Smooth muscle cell (in vitro differentiated cells): ENCODE measurements around the gene TTLL5. TPM values are rescaled to one million over a fixed set of nuclear protein-coding genes. Genes with fewer than 3 reads are reported as not detected.

Experiments
- DNase-seq: peaks from one replicate; lab custom pipeline; 2025; ENCODE audit not compliant: unreplicated experiment; lab: John Stamatoyannopoulos, UW
- H2AFZ ChIP-seq: fragments of 200-600 bp; sonication (generic); 2 replicates; pipeline ENCODE4 v1.6.0; 2016; ENCODE audit warnings: antibody characterized with exemption, low read depth, mild to moderate bottlenecking
- H3F3A ChIP-seq: fragments of 200-600 bp; sonication (generic); 2 replicates; pipeline ENCODE4 v1.6.0; 2017; ENCODE audit warnings: antibody characterized with exemption, low read depth
- H3K27ac ChIP-seq: fragments of 200-600 bp; sonication (generic); 2 replicates; pipeline ENCODE4 v1.5.1; 2016; ENCODE audit warnings: low read depth, mild to moderate bottlenecking
- H3K27me3 ChIP-seq: fragments of 200-600 bp; sonication (generic); 2 replicates; pipeline ENCODE4 v1.6.1; 2016; ENCODE audit warnings: low read depth, mild to moderate bottlenecking
- H3K36me3 ChIP-seq: fragments of 200-600 bp; sonication (generic); 2 replicates; pipeline ENCODE4 v1.5.1; 2016; ENCODE audit warnings: low read depth
- H3K4me1 ChIP-seq: fragments of 200-600 bp; sonication (generic); 2 replicates; pipeline ENCODE4 v1.5.1; 2016; ENCODE audit warnings: low read depth
- H3K4me2 ChIP-seq: fragments of 200-600 bp; sonication (generic); 2 replicates; pipeline ENCODE4 v1.6.0; 2016; ENCODE audit warnings: mild to moderate bottlenecking
- H3K4me3 ChIP-seq: fragments of 200-600 bp; sonication (generic); 2 replicates; pipeline ENCODE4 v1.5.1; 2016; ENCODE audit warnings: mild to moderate bottlenecking
- H3K79me2 ChIP-seq: fragments of 200-600 bp; sonication (generic); 2 replicates; pipeline ENCODE4 v1.6.0; 2016; ENCODE audit warnings: low read depth, mild to moderate bottlenecking
- H3K9ac ChIP-seq: fragments of 200-600 bp; sonication (generic); 2 replicates; pipeline ENCODE4 v1.6.0; 2016; ENCODE audit warnings: low read depth
- H3K9me3 ChIP-seq: fragments of 200-600 bp; sonication (generic); replicated peaks from 2 replicates; pipeline ENCODE4 v1.5.1; 2016; ENCODE audit warnings: low read depth
- H4K20me1 ChIP-seq: fragments of 200-600 bp; sonication (generic); 2 replicates; pipeline ENCODE4 v1.6.0; 2016; ENCODE audit warnings: low read depth
- WGBS: methylation state at CpG from one replicate; pipeline ENCODE4 v1.1.7; 2016; ENCODE audit warnings: low lambda C conversion rate; 5-methylcytosine and 5-hydroxymethylcytosine counted together
- polyA plus RNA-seq: library from polyadenylated mRNA; unstranded; fragments of >200 nt; fragmentation: Nextera tagmentation; extraction: Ambion mirVana; gene quantifications from 2 replicates; pipeline ENCODE4 v1.2.1, GENCODE V29; 2016
- total RNA-seq: library from RNA; depleted of rRNA; stranded (reverse); fragments of >200 nt; gene quantifications from 2 replicates; pipeline ENCODE4 v1.2.3, GENCODE V29; 2014
- TF ChIP-seq, protein P1 (sequence below): fragments of 200-600 bp; sonication (generic); IDR thresholded peaks from 2 replicates; pipeline ENCODE4 v1.5.1; 2017; ENCODE audit warnings: borderline replicate concordance, mild to moderate bottlenecking, antibody characterized with exemption; ENCODE audit not compliant: insufficient read depth, poor library complexity, severe bottlenecking

TTLL5 gene
- total and polyA plus RNA-seq, 2 experiments from 2014 or later = 12.6 to 38.0 TPM

DNA sequence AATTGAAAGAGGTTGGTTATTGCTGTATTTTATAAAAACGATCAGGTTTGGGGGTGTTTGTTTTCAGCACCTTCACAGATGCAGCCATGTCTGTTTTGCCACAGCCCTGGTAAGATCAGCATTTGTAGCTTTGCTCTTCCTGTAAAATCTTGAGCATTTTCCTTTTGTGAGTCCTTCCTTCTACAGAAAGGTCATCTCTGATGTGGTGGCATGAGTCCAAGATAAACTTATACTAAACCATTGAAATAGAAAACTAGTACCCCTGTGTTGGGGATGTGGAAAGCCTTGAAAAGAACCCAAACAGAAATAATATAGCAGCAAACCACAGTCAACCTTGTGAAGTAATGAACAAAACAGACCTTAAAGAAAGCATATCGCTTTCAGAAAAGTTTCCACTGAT is 235.3 kb downstream of the TTLL5 start:
- H3K79me2 ChIP-seq = no peaks in the 10 kb centered on the region
- no peak overlapping the region for H3K4me3 ChIP-seq
- no peaks in the 10 kb centered on the region for H3F3A ChIP-seq
- no peak for DNase-seq
- H3K27ac ChIP-seq = no peak overlapping the region
- 90% methylated on average over 2 of the region's 2 CpGs for WGBS
- H4K20me1 ChIP-seq = no peaks in the 10 kb centered on the region
- H3K9me3 ChIP-seq = no peaks in the 10 kb centered on the region
- TF ChIP-seq, protein P1, sequence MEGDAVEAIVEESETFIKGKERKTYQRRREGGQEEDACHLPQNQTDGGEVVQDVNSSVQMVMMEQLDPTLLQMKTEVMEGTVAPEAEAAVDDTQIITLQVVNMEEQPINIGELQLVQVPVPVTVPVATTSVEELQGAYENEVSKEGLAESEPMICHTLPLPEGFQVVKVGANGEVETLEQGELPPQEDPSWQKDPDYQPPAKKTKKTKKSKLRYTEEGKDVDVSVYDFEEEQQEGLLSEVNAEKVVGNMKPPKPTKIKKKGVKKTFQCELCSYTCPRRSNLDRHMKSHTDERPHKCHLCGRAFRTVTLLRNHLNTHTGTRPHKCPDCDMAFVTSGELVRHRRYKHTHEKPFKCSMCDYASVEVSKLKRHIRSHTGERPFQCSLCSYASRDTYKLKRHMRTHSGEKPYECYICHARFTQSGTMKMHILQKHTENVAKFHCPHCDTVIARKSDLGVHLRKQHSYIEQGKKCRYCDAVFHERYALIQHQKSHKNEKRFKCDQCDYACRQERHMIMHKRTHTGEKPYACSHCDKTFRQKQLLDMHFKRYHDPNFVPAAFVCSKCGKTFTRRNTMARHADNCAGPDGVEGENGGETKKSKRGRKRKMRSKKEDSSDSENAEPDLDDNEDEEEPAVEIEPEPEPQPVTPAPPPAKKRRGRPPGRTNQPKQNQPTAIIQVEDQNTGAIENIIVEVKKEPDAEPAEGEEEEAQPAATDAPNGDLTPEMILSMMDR = no peak
- H3K9ac ChIP-seq = no peak overlapping the region
- H3K36me3 ChIP-seq = no peaks in the 10 kb centered on the region
- no peak overlapping the region for H2AFZ ChIP-seq
- no peaks in the 10 kb centered on the region for H3K4me1 ChIP-seq
- no peaks in the 10 kb centered on the region for H3K27me3 ChIP-seq
- H3K4me2 ChIP-seq = no peak overlapping the region

DNA sequence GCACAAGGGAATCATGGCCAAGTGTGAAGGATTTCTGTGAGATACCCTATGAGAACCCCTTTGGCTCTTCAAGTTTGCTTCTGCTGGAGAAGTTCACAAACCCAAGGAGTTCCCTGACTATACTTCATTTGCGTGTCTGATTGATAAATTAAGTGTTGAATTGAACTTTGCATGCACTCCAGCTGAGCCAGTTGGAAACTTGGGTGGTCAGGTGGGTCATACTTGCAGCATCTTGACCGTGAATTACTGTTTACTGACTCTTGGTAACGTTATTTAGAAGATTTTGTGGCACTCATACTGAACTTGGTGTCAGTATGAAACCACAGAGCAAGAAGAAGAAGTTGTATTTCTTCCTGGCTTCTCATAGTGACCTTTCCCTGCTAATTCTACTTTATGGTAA is 243.3 kb downstream of the TTLL5 start:
- H2AFZ ChIP-seq = no peak overlapping the region
- H3K9me3 ChIP-seq = no peaks in the 10 kb centered on the region
- H3K27me3 ChIP-seq = no peaks in the 10 kb centered on the region
- H3K4me3 ChIP-seq = no peak overlapping the region
- H3K27ac ChIP-seq = peak overlapping the region; percentile 47
- H3K79me2 ChIP-seq = no peaks in the 10 kb centered on the region
- H3F3A ChIP-seq = peaks cover 23% of the 10 kb centered on the region
- peak overlapping the region; percentile 53 for H3K4me2 ChIP-seq
- TF ChIP-seq, protein P1 = no peak
- no peak overlapping the region for H3K9ac ChIP-seq
- H3K4me1 ChIP-seq = peaks cover 6% of the 10 kb centered on the region
- H3K36me3 ChIP-seq = no peaks in the 10 kb centered on the region
- no peak for DNase-seq
- no peaks in the 10 kb centered on the region for H4K20me1 ChIP-seq
- 86% methylated on average over 3 of the region's 3 CpGs for WGBS

DNA sequence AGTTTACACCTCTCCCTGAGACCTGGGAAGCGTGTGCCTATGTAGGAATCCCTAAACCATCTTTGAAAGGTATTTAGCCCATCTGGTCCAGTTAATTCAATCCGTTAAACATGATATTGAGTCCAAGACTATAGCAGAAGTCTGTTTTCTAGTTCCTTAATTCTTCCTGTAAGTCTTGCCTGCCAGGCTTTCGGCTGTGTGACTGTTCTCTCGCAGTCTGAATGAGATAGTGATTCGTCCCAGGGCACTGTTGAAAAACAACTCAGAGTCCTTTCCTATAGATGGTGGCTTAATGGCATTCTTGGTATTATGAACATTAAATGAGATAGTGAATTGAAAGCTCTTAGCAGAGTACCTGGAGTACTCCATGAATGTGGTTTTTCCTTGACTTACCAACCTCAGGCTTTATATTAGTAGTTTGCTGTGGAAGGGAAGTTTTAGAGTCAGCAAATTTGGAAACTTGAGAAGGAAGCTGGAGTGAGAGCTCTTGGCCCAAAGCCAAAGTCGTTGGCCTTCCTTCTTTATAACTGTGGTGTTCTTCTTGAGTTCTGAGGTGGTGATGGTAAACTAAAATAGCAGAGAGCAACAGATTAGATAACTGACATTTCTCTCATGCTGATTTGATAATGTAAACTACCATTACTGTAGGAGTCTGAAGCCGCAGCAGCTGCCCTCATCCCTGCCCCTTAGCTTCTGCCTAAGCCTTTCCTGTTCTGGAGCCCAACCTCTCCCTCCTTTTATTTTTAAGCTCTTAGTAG is 244.3 kb downstream of the TTLL5 start:
- peak overlapping the region; percentile 53 for H3K4me2 ChIP-seq
- H3K36me3 ChIP-seq = no peaks in the 10 kb centered on the region
- 24% methylated on average over 7 of the region's 7 CpGs for WGBS
- no peaks in the 10 kb centered on the region for H4K20me1 ChIP-seq
- H3K9me3 ChIP-seq = no peaks in the 10 kb centered on the region
- DNase-seq = no peak
- no peaks in the 10 kb centered on the region for H3K79me2 ChIP-seq
- no peaks in the 10 kb centered on the region for H3K27me3 ChIP-seq
- H2AFZ ChIP-seq = no peak overlapping the region
- peaks cover 6% of the 10 kb centered on the region for H3K4me1 ChIP-seq
- H3F3A ChIP-seq = peaks cover 23% of the 10 kb centered on the region
- peak overlapping the region; percentile 47 for H3K27ac ChIP-seq
- no peak overlapping the region for H3K4me3 ChIP-seq
- H3K9ac ChIP-seq = no peak overlapping the region
- TF ChIP-seq, protein P1 = no peak

DNA sequence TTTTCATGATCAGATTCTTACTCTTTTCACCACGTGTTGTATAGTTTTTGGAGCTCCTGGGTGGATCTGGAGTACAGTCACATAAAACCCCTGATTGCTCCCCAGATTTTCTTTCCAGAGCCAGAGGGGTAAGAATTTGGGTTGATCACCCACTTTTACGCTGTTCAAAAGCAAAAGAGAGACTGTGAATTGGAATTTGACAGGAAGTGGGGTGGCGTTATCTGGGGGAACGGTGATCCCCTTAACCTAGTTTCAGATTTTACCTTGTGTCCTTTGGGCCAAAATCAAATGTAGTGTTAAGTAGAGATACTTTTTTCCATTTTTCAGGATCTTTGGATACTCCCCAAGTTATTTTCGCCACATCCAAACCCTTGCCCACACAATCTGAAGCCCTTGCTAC is 245.2 kb downstream of the TTLL5 start:
- no peak overlapping the region for H3K4me3 ChIP-seq
- 85% methylated on average over 5 of the region's 5 CpGs for WGBS
- H3K4me1 ChIP-seq = peaks cover 6% of the 10 kb centered on the region
- H3K4me2 ChIP-seq = peak overlapping the region; percentile 53
- TF ChIP-seq, protein P1 = no peak
- H3K27ac ChIP-seq = peak overlapping the region; percentile 47
- H3K36me3 ChIP-seq = no peaks in the 10 kb centered on the region
- DNase-seq = no peak
- H3F3A ChIP-seq = peaks cover 23% of the 10 kb centered on the region
- no peaks in the 10 kb centered on the region for H3K79me2 ChIP-seq
- H3K27me3 ChIP-seq = no peaks in the 10 kb centered on the region
- H2AFZ ChIP-seq = no peak overlapping the region
- no peaks in the 10 kb centered on the region for H4K20me1 ChIP-seq
- H3K9ac ChIP-seq = no peak overlapping the region
- H3K9me3 ChIP-seq = no peaks in the 10 kb centered on the region
